ENCODE measurements around the gene EMILIN1.
"Not testable (repeated sequence)": the region's sequence is repeated elsewhere in the genome, so short reads cannot be mapped to it uniquely, and the experiment has no call there.

EMILIN1 gene

GRCh38 chr2:27095745-27096651 lies 17.6 kb downstream of the EMILIN1 start:
- peak in 1 of 2 donors; percentile 41 for DNase-seq

- no peak for DNase-seq
Measured at GRCh38 chr2:27096748-27097297, 18.4 kb downstream of the EMILIN1 start.

DNA sequence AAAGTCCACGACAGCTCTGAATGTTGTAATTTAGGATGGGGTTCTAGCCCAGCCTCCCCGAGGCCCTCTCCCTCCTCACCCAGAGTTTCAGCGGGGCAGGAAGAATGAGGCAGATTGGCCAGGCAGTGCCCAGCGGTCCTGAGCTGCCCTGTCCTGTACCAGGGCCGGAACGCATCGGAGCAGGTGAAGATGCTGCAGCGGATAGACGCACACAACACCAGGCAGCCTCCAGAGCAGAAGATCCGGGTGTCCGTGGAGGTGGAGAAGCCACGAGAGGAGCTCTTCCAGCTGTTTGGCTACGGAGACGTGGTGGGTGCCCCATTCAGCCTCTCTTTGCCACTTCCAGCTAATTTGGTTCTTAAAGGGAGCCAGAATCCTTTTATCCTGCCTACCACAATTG lies 18.9 kb downstream of the EMILIN1 start:
- DNase-seq, result no peak

GRCh38 chr2:27099334-27099955 lies 21.0 kb downstream of the EMILIN1 start:
- DNase-seq, result no peak

- DNase-seq, result no peak
Measured at GRCh38 chr2:27100036-27100435, 21.6 kb downstream of the EMILIN1 start.

GRCh38 chr2:27102329-27102728 lies 23.9 kb downstream of the EMILIN1 start:
- DNase-seq, result no peak

- DNase-seq, result no peak
Measured at GRCh38 chr2:27105981-27106380, 27.6 kb downstream of the EMILIN1 start.

GRCh38 chr2:27108221-27108620 lies 29.8 kb downstream of the EMILIN1 start:
- no peak for DNase-seq

- no peak for DNase-seq
Measured at GRCh38 chr2:27109083-27109482, 30.7 kb downstream of the EMILIN1 start.

- not testable (repeated sequence) for DNase-seq
Measured at GRCh38 chr2:27110603-27111352, 32.4 kb downstream of the EMILIN1 start.

DNA sequence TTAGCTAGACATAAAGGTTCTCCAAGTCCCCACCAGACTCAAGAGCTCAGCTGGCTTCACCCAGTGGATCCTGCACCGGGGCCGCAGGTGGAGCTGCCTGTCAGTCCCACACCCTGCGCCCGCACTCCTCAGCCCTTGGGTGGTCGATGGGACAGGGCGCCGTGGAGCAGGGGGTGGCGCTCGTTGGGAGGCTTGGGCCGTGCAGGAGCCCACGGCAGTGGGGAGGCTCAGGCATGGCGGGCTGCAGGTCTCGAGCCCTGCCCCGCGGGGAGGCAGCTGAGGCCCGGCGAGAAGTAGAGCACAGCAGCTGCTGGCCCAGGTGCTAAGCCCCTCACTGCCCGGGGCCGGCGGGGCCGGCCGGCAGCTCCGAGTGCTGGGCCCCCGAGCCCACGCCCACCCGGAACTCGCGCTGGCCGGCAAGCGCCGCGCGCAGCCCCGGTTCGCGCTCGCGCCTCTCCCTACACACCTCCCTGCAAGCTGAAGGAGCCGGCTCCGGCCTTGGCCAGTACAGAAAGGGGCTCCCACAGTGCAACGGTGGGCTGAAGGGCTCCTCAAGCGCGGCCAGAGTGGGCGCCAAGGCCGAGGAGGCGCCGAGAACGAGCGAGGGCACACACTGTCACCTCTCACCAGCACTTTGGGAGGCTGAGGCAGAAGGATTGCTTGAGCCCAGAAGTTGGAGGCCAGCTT lies 33.1 kb downstream of the EMILIN1 start:
- DNase-seq, result not testable (repeated sequence)

DNA sequence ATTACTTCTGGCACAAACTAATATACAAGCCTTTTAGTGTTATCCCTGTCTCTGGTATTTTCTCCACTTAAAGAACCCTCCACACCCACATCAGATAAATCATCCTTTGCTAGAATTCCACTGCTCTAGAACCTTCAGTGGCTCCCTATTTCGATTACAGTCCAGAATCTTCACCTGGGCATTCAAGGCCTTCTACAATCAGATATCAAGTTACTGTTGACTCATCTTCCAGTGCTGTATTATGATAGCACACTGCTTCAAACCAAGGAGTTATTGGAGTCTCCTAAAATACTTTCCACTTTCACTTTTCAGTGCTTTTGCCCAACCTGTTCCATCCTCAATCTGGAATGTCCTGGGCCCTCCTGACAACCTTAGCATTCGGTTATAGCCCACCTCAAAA lies 37.1 kb downstream of the EMILIN1 start:
- no peak for DNase-seq

- no peak for DNase-seq
Measured at GRCh38 chr2:27117995-27118524, 39.6 kb downstream of the EMILIN1 start.

- no peak for DNase-seq
Measured at GRCh38 chr2:27118525-27119329, 40.3 kb downstream of the EMILIN1 start, which contains the start of gene CGREF1. CGREF1 (minus strand) TSS chr2:27119128; CDS start chr2:27104366, 14,762 bp downstream.

- not testable (repeated sequence) for DNase-seq
Measured at GRCh38 chr2:27119330-27119670, 40.9 kb downstream of the EMILIN1 start.

DNA sequence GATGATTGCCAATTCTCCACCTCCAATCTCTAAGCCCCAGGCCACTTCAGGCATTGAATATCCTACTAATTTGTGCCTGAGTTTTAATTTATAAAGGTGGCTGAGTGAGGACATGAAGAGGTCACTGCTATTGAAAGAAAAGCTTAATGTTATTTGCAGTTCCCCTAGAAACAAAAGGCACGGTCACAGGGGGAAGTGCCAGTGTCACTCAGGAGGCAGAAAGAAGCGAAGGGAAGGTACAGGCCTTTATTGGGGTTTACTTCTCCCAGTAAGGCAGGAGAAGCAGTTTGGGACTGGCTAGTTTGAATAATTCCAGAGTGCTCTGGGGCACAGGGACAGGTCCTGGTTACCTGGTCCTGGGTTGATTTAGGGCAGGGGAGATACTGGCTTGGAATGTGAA lies 43.5 kb downstream of the EMILIN1 start:
- no peak for DNase-seq

DNA sequence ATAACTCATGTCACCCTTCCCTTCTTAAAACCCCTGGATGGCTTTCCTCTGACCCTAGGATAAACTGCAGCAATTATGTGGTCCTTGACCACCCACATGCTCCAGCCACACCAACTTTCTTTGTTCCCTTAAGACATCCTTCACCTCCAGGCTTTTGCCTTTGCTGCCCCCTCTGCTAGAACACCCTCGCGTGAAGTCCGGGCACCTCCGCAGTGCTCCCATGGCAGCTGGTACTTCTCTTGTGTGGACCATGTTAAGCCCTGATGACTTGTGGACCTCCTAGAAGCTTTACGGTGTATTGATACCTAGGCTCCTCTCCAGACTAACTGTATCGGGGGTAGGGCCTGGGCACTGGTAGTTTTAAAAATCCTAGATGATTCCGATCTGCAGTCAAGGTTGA lies 44.4 kb downstream of the EMILIN1 start:
- DNase-seq, result no peak

GRCh38 chr2:27123302-27124150 lies 45.1 kb downstream of the EMILIN1 start, which contains the start of gene ABHD1:
ABHD1 (plus strand) TSS chr2:27123815; CDS start chr2:27123949, 134 bp downstream.
- peak; percentile 56 to 59 for DNase-seq

DNA sequence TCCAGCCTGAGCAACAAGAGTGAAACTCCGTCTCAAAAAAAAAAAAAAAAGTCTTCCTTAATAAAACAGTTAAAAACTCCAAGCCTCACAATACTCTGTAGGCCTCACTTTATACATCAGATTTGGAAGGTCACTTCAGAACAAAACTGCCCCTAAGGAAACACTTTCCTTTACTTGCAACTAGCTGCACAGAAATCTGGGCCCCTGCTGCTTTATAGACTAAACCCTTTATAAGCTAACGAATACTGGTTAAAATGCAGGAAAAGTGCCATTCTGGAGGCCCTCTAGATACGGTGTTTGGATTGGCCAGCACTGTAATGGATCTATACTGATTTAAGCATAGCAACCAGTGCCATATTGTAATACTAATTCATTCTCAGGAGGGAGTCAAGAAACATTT lies 46.7 kb downstream of the EMILIN1 start:
- no peak for DNase-seq

GRCh38 chr2:27126252-27126710 lies 47.9 kb downstream of the EMILIN1 start:
- no peak for DNase-seq
